ENCODE results near the gene FAM199X. TPM values are rescaled to one million over a fixed set of nuclear protein-coding genes. Genes with fewer than 3 reads are reported as not detected.
A peak's percentile ranks its signal among the peaks of the same experiment; 100 is the strongest.
"Not testable (repeated sequence)": the region's sequence is repeated elsewhere in the genome, so short reads cannot be mapped to it uniquely, and the experiment has no call there.

The FAM199X gene
- total and polyA plus RNA-seq, 2 experiments from 2014 or later, result 18.4 to 28.1 TPM

DNA sequence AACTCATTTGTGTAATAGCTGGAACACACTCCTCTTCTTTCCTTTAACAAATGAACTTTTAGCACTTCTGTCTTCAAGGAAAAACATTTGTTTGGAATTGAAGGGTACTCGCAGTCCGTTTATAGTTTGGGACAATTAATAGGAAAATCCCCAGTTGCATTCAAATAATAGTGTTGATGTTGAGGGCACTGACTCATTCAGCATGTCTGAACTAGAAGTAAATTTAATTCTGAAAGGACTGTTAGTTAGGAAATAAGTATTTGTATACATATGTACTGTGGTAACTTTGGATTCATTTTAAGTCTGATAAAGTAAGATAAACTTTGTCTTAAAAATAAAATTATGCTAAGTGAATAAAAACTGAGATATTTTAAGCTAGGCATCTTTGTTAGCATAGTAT, 27.2 kb downstream of the FAM199X start:
- Histone ChIP-seq H3K4me1 (ENCODE audit: low read depth) (no peaks in the 10 kb centered on the region), H3K4me3 (no peak overlapping the region), H3K27me3 (no peaks in the 10 kb centered on the region), H3K9me3 (ENCODE audit: low read depth) (no peaks in the 10 kb centered on the region), H3K27ac (no peak overlapping the region), H3K36me3 (peaks cover 38% of the 10 kb centered on the region)
- no peak for TF ChIP-seq CTCF (IDR thresholded peaks at IDR 0.05; ENCODE audit: low read depth, low read length)
- DNase-seq (ENCODE audit: low read depth in 1 of 2, low spot score in 1 of 2), result no peak

- Histone ChIP-seq H3K9me3 (ENCODE audit: low read depth) (no peaks in the 10 kb centered on the region), H3K27ac (peak overlapping the region; percentile 29), H3K27me3 (no peaks in the 10 kb centered on the region), H3K36me3 (peaks cover 26% of the 10 kb centered on the region), H3K4me1 (ENCODE audit: low read depth) (no peaks in the 10 kb centered on the region), H3K4me3 (no peak overlapping the region)
- no peak for DNase-seq (ENCODE audit: low read depth in 1 of 2, low spot score in 1 of 2)
- TF ChIP-seq CTCF (IDR thresholded peaks at IDR 0.05; ENCODE audit: low read depth, low read length), result no peak
These were observed 28.8 kb downstream of the FAM199X start for GRCh38 chrX:104195013-104195412.

DNA sequence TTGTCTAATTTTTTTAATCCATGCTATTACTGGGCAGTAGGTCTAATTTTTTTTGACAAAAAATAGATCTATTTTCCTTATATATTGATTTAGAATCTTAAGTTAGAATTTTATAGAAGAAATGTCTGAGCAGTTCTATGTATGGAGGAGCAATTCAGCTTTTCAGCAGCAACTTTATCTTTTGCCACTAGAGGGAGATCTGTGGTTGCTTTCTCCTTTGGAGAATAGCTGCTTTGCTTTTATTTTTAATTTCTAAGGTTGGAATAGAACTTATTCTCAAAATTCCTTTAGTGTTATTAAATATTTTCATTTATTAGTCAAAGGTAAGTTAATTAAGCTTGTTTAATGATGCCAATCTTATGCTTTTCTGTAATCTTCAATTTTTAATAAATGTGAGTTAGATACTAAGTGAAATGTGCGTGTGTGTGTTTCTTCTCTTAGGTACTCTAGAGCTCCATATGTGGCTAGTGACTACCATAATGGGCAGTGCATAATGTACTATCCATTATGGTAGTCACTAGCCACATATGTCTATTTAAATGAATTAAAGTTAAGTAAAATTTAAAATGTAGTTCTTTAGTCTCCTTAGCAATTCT, 29.3 kb downstream of the FAM199X start:
- H3K36me3 ChIP-seq, result peaks cover 22% of the 10 kb centered on the region
- DNase-seq (ENCODE audit: low read depth in 1 of 2, low spot score in 1 of 2), result peak; percentile 36 to 56
- H3K27me3 ChIP-seq, result no peaks in the 10 kb centered on the region
- H3K4me3 ChIP-seq, result no peak overlapping the region
- H3K9me3 ChIP-seq (ENCODE audit: low read depth), result no peaks in the 10 kb centered on the region
- H3K4me1 ChIP-seq (ENCODE audit: low read depth), result no peaks in the 10 kb centered on the region
- peak; percentile 60 for TF ChIP-seq CTCF (IDR thresholded peaks at IDR 0.05; ENCODE audit: low read depth, low read length)
- H3K27ac ChIP-seq, result no peak overlapping the region

DNA sequence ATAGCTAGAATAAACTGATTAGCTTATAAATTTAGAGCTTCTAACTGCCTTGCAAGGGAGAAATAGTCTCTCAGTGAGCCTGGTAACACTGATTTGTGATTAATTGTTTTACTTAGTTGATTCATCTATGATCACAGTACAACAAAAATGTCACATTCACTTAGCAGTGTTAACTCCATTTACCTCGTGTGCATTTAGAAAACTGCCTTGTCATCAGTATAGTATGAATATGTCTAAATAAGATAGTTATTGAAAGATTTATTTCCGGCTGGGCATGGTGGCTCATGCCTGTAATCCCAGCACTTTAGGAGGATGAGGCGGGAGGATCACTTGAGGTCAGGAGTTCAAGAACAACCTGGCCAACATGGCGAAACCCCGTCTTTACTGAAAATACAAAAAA, 39.3 kb downstream of the FAM199X start:
- no peaks in the 10 kb centered on the region for H3K4me1 ChIP-seq (ENCODE audit: low read depth)
- H3K36me3 ChIP-seq, result no peaks in the 10 kb centered on the region
- peaks cover 7% of the 10 kb centered on the region for H3K27me3 ChIP-seq
- H3K9me3 ChIP-seq (ENCODE audit: low read depth), result no peaks in the 10 kb centered on the region
- no peak for DNase-seq (ENCODE audit: low read depth in 1 of 2, low spot score in 1 of 2)
- no peak overlapping the region for H3K27ac ChIP-seq
- H3K4me3 ChIP-seq, result no peak overlapping the region
- TF ChIP-seq CTCF (IDR thresholded peaks at IDR 0.05; ENCODE audit: low read depth, low read length), result no peak

DNA sequence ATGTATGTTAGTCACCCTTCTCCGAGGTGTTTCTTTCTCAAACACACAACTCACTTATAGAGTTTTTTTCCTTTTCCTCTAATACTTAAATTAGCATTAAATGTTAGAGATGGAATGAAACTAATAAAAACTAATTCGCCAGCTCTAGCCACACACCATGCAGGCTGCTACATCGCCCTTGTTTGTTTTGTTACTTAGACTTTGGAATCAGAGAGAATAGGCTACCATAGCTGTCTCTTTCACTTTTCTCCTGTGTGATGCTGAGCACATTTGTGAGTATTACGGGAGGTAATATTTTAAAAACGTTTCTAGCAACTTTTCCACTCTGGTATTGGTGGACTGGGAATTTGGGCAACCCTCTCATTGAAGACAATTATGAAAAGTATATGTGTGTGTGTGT, 44.9 kb downstream of the FAM199X start:
- Histone ChIP-seq H3K27ac (no peak overlapping the region), H3K36me3 (no peaks in the 10 kb centered on the region), H3K4me1 (ENCODE audit: low read depth) (no peaks in the 10 kb centered on the region), H3K27me3 (peaks cover 9% of the 10 kb centered on the region), H3K9me3 (ENCODE audit: low read depth) (no peaks in the 10 kb centered on the region), H3K4me3 (no peak overlapping the region)
- no peak for TF ChIP-seq CTCF (IDR thresholded peaks at IDR 0.05; ENCODE audit: low read depth, low read length)
- DNase-seq (ENCODE audit: low read depth in 1 of 2, low spot score in 1 of 2), result no peak

DNA sequence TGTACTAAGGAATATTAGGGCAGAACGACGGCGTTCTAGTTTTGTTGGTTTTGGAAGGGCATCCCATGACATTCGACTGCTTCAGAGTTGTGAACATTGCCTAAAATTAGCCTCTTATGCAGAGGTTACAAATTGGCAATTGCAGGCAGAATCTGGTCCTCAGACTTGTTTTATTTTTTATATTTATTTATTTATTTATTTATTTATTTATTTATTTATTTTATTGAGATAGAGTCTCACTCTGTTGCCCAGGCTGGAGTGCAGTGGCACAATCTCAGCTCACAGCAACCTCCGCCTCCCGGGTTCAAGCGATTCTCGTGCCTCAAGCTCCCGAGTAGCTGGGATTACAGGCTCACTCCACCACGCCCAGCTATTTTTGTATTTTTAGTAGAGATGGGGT, 63.8 kb downstream of the FAM199X start:
- H3K9me3 ChIP-seq (ENCODE audit: low read depth); H3K4me3 ChIP-seq; DNase-seq (ENCODE audit: low read depth in 1 of 2, low spot score in 1 of 2); H3K36me3 ChIP-seq; H3K27ac ChIP-seq; H3K4me1 ChIP-seq (ENCODE audit: low read depth): not testable (repeated sequence)
- H3K27me3 ChIP-seq, result peaks cover 21% of the 10 kb centered on the region

Other genes starting within 250 kb of the FAM199X start
- gene TMSB15B, start 203.8 kb upstream of the FAM199X start, total RNA-seq, result 5.0 and 10.2 TPM in 2 replicates
- 44.2 and 45.6 TPM in 2 replicates for gene TMSB15B, start 203.8 kb upstream of the FAM199X start, polyA plus RNA-seq
- gene H2BW1, start 152.7 kb upstream of the FAM199X start, total RNA-seq, result not detected in 2 replicates
- gene H2BW1, start 152.7 kb upstream of the FAM199X start, polyA plus RNA-seq, result not detected in 2 replicates
- not detected in 2 replicates for gene H2BW2, start 126.5 kb upstream of the FAM199X start, total RNA-seq
- not detected in 2 replicates for gene H2BW2, start 126.5 kb upstream of the FAM199X start, polyA plus RNA-seq
- 6.2 and 9.2 TPM in 2 replicates for gene TMSB15C, start 90.2 kb upstream of the FAM199X start, total RNA-seq
- 3.3 and 3.8 TPM in 2 replicates for gene TMSB15C, start 90.2 kb upstream of the FAM199X start, polyA plus RNA-seq
- gene ZCCHC18, start 53.9 kb upstream of the FAM199X start, total RNA-seq, result 4.1 and 4.5 TPM in 2 replicates
- gene ZCCHC18, start 53.9 kb upstream of the FAM199X start, polyA plus RNA-seq, result 4.8 and 5.5 TPM in 2 replicates
- 8.7 and 15.2 TPM in 2 replicates for gene SLC25A53, start 9.4 kb upstream of the FAM199X start, total RNA-seq
- gene SLC25A53, start 9.4 kb upstream of the FAM199X start, polyA plus RNA-seq, result 5.1 and 9.5 TPM in 2 replicates
- not detected in 2 replicates for gene ESX1, start 88.5 kb downstream of the FAM199X start, total RNA-seq
- not detected in 2 replicates for gene ESX1, start 88.5 kb downstream of the FAM199X start, polyA plus RNA-seq